GM12878 (cell line): ENCODE results near the gene RPL27. TPM values are rescaled to one million over a fixed set of nuclear protein-coding genes. Genes with fewer than 3 reads are reported as not detected.

ENCODE experiments used
- ATAC-seq: fragments of 200-7000 bp; cut with Tn5 transposase; 3 replicates; pipeline ENCODE4 v1.9.1; 2020; ENCODE audit warnings: mild to moderate bottlenecking, moderate library complexity
- BruUV-seq: library from RNA; stranded (reverse); fragments of 400-500 nt; replicated peaks from 2 replicates; lab custom pipeline; 2021; lab: Mats Ljungman, UMichigan
- CTCF ChIA-PET: fragments of 300-600 bp; sonication (Branson Sonifier 250); formaldehyde crosslinking; extraction: SDS; loops from one replicate; lab custom pipeline; 2021; ENCODE audit warnings: inconsistent platforms; lab: Yijun Ruan, JAX
- POLR2A ChIA-PET: fragments of 350-600 bp; formaldehyde crosslinking; extraction: SDS; loops from one replicate; lab custom pipeline; 2021; ENCODE audit warnings: inconsistent platforms; lab: Charles Lee
- RAD21 ChIA-PET: fragments of 300-600 bp; sonication (Branson Sonifier 250); formaldehyde crosslinking; loops from one replicate; lab custom pipeline; 2023; ENCODE audit warnings: antibody characterized with exemption; ENCODE audit not compliant: unreplicated experiment; lab: Charles Lee
- SMC1A ChIA-PET: fragments of 300-600 bp; sonication (Branson Sonifier 250); formaldehyde crosslinking; loops from one replicate; lab custom pipeline; 2023; ENCODE audit not compliant: unreplicated experiment, uncharacterized antibody; lab: Charles Lee
- DNase-seq: peaks from one replicate; pipeline ENCODE4 v3.0.0-alpha.2; 2011; ENCODE audit warnings: low read depth, low spot score
- FAIRE-seq: peaks from 3 replicates; lab custom pipeline; 2011; peaks lifted over from hg19 to GRCh38; lab: Jason Lieb, UNC
- H2AFZ ChIP-seq: 2 replicates; pipeline ENCODE4 v1.6.0; 2011; ENCODE audit warnings: low read depth, low read length, control low read depth; ENCODE audit not compliant: control insufficient read depth
- H3K27ac ChIP-seq: 2 replicates; pipeline ENCODE4 v1.5.1; 2011; ENCODE audit warnings: control low read depth; ENCODE audit not compliant: control insufficient read depth, insufficient read depth
- H3K27me3 ChIP-seq, 2 experiments: replicated peaks in 1 of 2; 2 replicates each; pipeline versions ENCODE4 v1.6.0 to v1.6.1; 2011; ENCODE audit warnings: low read length in 1 of 2; ENCODE audit not compliant: control insufficient read depth in 2 of 2, insufficient read depth in 2 of 2
- H3K36me3 ChIP-seq, 2 experiments: 2 replicates each; pipeline ENCODE4 v1.5.1; 2011; ENCODE audit warnings: low read length in 1 of 2; ENCODE audit not compliant: control insufficient read depth in 2 of 2, insufficient read depth in 2 of 2
- H3K4me1 ChIP-seq: 2 replicates; pipeline ENCODE4 v1.6.1; 2011; ENCODE audit warnings: mild to moderate bottlenecking, low read length, moderate library complexity, mixed read lengths; ENCODE audit not compliant: control insufficient read depth, insufficient read depth
- H3K4me2 ChIP-seq: 2 replicates; pipeline ENCODE4 v1.6.0; 2011; ENCODE audit warnings: control low read depth; ENCODE audit not compliant: control insufficient read depth, insufficient read depth
- H3K4me3 ChIP-seq: fragments of 200-600 bp; sonication (generic); 2 replicates; pipeline ENCODE4 v1.5.1; 2016
- H3K79me2 ChIP-seq: 2 replicates; pipeline ENCODE4 v1.6.0; 2011; ENCODE audit warnings: low read length; ENCODE audit not compliant: control insufficient read depth, insufficient read depth
- H3K9ac ChIP-seq: 2 replicates; pipeline ENCODE4 v1.8.0; 2011; ENCODE audit warnings: low read length, control low read depth, mixed read lengths; ENCODE audit not compliant: control insufficient read depth, insufficient read depth
- H3K9me3 ChIP-seq: replicated peaks from 3 replicates; pipeline ENCODE4 v1.5.1; 2011; ENCODE audit warnings: mild to moderate bottlenecking, low read length; ENCODE audit not compliant: control insufficient read depth, insufficient read depth
- H4K20me1 ChIP-seq: 2 replicates; pipeline ENCODE4 v1.6.0; 2011; ENCODE audit not compliant: control insufficient read depth, insufficient read depth
- CHD4 ChIP-seq: fragments of 200-600 bp; sonication (generic); IDR thresholded peaks from 2 replicates; pipeline ENCODE4 v1.6.1; 2016; ENCODE audit warnings: mild to moderate bottlenecking
- NFXL1 ChIP-seq: fragments of 450-650 bp; IDR thresholded peaks from 2 replicates; pipeline ENCODE4 v1.6.1; 2017; ENCODE audit warnings: antibody characterized with exemption, mild to moderate bottlenecking, borderline replicate concordance
- SPI1 ChIP-seq: IDR thresholded peaks from 2 replicates; pipeline ENCODE4 v1.6.1; 2011; ENCODE audit warnings: low read depth, mild to moderate bottlenecking, low read length, moderate library complexity, borderline replicate concordance; ENCODE audit not compliant: insufficient read depth
- ZNF274 ChIP-seq: IDR thresholded peaks from one replicate; pipeline ENCODE4 v1.8.0; 2011; ENCODE audit not compliant: insufficient read length, insufficient read depth
- WGBS: methylation state at CpG from one replicate; pipeline ENCODE4 v1.1.6; 2016; ENCODE audit warnings: low lambda C conversion rate; ENCODE audit not compliant: insufficient replicate concordance, insufficient coverage; ENCODE audit errors: missing lambda C conversion rate; 5-methylcytosine and 5-hydroxymethylcytosine counted together
- in situ Hi-C: fragments of 300-500 bp; cut with MboI; formaldehyde crosslinking; loops from 9 replicates; pipeline ENCODE4 v1.14.3; 2018; ENCODE audit warnings: mixed read lengths
- intact Hi-C: fragments of 100-400 bp; cut with micrococcal nuclease; formaldehyde crosslinking; loops from one replicate; pipeline ENCODE4 v1.14.2; 2022; ENCODE audit not compliant: unreplicated experiment
- polyA plus RNA-seq, 11 experiments: library from polyadenylated mRNA; depleted of rRNA in 4 of 11; unstranded in 6 of 11; stranded (reverse) in 5 of 11; fragments of >200 nt; fragmentation: Nextera tagmentation in 4 of 11; fragmentation: Illumina TruSeq in 1 of 11; extraction: Ambion mirVana in 4 of 11; extraction: Trizol in 1 of 11; gene quantifications; 1 replicate in 1 of 11; 2 replicates in 10 of 11; pipeline versions ENCODE4 v1.2.1 to v1.2.3, GENCODE V29; 2011 to 2016; ENCODE audit warnings: inconsistent platforms in 2 of 11, missing spikeins in 2 of 11, low read depth in 1 of 11
- total RNA-seq, 4 experiments: library from RNA; depleted of rRNA in 3 of 4; stranded (reverse); fragments of >200 nt in 3 of 4; fragmentation: Illumina TruSeq in 1 of 4; extraction: Trizol in 1 of 4; gene quantifications; 2 replicates each; pipeline versions ENCODE4 v1.2.1 to v1.2.3, GENCODE V29; 2013 to 2021

Gene RPL27
- total and polyA plus RNA-seq, 10 of the 15 experiments (the other 5 are each of a cell fraction or from before 2014, with no cell fraction given): 1,748 to 6,934 (median 3,779) TPM

- Histone ChIP-seq H3K79me2 (no peaks in the 10 kb centered on the region), H3K9ac (no peak overlapping the region), H3K36me3 (no peaks in the 10 kb centered on the region), H3K4me1 (peaks cover 7% of the 10 kb centered on the region; the same call in 1 of the 2 replicates), H3K4me2 (no peak overlapping the region), H3K27me3 (no peaks in the 10 kb centered on the region), H3K27ac (no peak overlapping the region), H3K4me3 (no peak overlapping the region), H3K9me3 (no peaks in the 10 kb centered on the region), H4K20me1 (no peaks in the 10 kb centered on the region), H2AFZ (no peak overlapping the region)
- ChIA-PET POLR2A (no interaction called here), RAD21 (no interaction called here), CTCF (interaction anchor here (1.3 kb wide), 1 partner anchor 15 kb away, joined by 3 read pairs; no protein-coding TSS in a partner anchor), SMC1A (no interaction called here)
- no peak for ATAC-seq
- intact Hi-C loops (no loop called here), in situ Hi-C loops (loop anchor here (10.0 kb wide), 1 partner anchor 186 kb away; the partner anchor contains the start of gene TMEM106A)
- WGBS: 83% methylated on average over 17 of the region's 17 CpGs
- FAIRE-seq: no peak
- DNase-seq: no peak
- TF ChIP-seq SPI1 (no peak), CHD4 (no peak)
- no TSS peak for BruUV-seq
Measured at GRCh38 chr17:43028221-43028861, 30.1 kb downstream of the RPL27 start.

- H2AFZ ChIP-seq: no peak overlapping the region
- no peak overlapping the region for H3K9ac ChIP-seq
- FAIRE-seq (no peak), ATAC-seq (no peak)
- no peaks in the 10 kb centered on the region for H4K20me1 ChIP-seq
- in situ Hi-C loops: no loop called here
- WGBS: 62% methylated on average over 6 of the region's 6 CpGs
- TF ChIP-seq ZNF274: no peak
- no peak for TF ChIP-seq NFXL1
- TF ChIP-seq, all 136 proteins: peak for 0
- BruUV-seq: no TSS peak
- no peak for DNase-seq
- no peaks in the 10 kb centered on the region for H3K4me1 ChIP-seq
- no peak overlapping the region for H3K4me3 ChIP-seq
- CTCF ChIA-PET: no interaction called here
- RAD21 ChIA-PET: no interaction called here
- no peaks in the 10 kb centered on the region for H3K36me3 ChIP-seq
- SMC1A ChIA-PET: no interaction called here
- H3K27me3 ChIP-seq: no peaks in the 10 kb centered on the region
- H3K4me2 ChIP-seq: no peak overlapping the region
- no peak overlapping the region for H3K27ac ChIP-seq
- intact Hi-C loops: no loop called here
- H3K79me2 ChIP-seq: no peaks in the 10 kb centered on the region
- POLR2A ChIA-PET: no interaction called here
- no peaks in the 10 kb centered on the region for H3K9me3 ChIP-seq
Measured at GRCh38 chr17:43030137-43030767, 32.0 kb downstream of the RPL27 start.
